Astrocyte (in vitro differentiated cells and primary cell): ENCODE measurements around the gene AEBP2.

ENCODE experiments used
- EZH2 ChIP-seq: IDR thresholded peaks from 2 replicates; pipeline ENCODE4 v1.6.1; 2012; ENCODE audit warnings: mild to moderate bottlenecking, low read length, inconsistent platforms; ENCODE audit not compliant: insufficient read depth
- TF ChIP-seq, protein P1 (sequence below): IDR thresholded peaks from 2 replicates; pipeline ENCODE4 v1.5.1; 2011; ENCODE audit warnings: low read depth, mild to moderate bottlenecking, inconsistent platforms, low read length, moderate library complexity; ENCODE audit not compliant: insufficient read depth

GRCh38 chr12:19465711-19466110 is 26.4 kb downstream of the AEBP2 start:
- TF ChIP-seq, protein P1, sequence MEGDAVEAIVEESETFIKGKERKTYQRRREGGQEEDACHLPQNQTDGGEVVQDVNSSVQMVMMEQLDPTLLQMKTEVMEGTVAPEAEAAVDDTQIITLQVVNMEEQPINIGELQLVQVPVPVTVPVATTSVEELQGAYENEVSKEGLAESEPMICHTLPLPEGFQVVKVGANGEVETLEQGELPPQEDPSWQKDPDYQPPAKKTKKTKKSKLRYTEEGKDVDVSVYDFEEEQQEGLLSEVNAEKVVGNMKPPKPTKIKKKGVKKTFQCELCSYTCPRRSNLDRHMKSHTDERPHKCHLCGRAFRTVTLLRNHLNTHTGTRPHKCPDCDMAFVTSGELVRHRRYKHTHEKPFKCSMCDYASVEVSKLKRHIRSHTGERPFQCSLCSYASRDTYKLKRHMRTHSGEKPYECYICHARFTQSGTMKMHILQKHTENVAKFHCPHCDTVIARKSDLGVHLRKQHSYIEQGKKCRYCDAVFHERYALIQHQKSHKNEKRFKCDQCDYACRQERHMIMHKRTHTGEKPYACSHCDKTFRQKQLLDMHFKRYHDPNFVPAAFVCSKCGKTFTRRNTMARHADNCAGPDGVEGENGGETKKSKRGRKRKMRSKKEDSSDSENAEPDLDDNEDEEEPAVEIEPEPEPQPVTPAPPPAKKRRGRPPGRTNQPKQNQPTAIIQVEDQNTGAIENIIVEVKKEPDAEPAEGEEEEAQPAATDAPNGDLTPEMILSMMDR: no peak
- TF ChIP-seq EZH2: no peak
